Measurements from ENCODE around the gene MYBPC2. TPM values are rescaled to one million over a fixed set of nuclear protein-coding genes. Genes with fewer than 3 reads are reported as not detected.
"Not testable (repeated sequence)": the region's sequence is repeated elsewhere in the genome, so short reads cannot be mapped to it uniquely, and the experiment has no call there.

MYBPC2 gene
- total RNA-seq: under 1 TPM in 1 of 2 donors, not detected in 1; 0.05 TPM
- long read RNA-seq, donor 1: 0 reads
- long read RNA-seq, donor 2: 0 reads

GRCh38 chr19:50432221-50433028 lies at the start of gene MYBPC2:
TSS of gene MYBPC2 (plus strand) at chr19:50432892. CDS start at chr19:50432954, 62 bp downstream.
- intact Hi-C loops (cut with DNase I): no loop called here
- no peak for DNase-seq (ENCODE audit: low spot score)

- intact Hi-C loops (cut with DNase I): no loop called here
These were observed 49.5 kb upstream of the MYBPC2 start for GRCh38 chr19:50383001-50383851.

DNA sequence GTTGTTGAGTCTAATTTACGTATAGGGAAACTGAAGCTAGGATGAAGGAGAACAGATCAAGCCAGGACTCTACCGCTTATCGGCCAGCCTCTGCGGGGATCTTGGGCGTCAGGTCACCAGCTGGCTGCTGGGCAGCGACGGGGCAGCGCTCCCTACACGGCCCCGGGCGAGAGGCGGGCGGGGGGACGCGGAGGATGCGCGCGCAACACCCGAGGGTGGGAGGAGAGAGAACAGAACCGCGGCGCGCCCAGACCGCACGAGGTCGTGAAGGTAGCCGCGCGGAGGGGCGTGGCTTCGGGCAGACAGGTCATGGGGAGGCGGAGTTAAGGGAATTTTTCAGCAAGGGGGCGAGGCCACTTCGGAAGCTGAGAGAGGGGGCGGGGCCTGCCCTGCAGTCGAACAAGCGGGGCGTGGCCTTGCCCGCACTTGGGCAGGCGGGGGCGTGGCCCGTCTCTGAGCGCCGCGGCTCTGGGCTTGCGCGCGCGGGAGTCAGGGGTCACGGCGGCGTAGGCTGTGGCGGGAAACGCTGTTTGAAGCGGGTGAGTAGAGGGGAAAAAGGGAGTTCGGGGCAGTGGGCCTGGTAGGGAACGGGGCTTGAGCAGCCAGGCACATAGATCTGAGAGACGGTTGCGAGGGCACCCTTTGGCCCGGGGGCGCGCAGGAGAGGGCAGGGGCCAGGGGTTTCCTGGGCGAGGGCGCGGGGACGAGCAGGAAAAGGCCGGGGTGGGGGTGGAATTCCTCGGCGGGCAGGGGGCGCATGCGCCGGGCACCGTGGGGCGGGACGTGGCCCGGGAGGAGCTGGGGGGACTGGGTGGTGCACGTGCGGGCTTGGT lies 48.6 kb upstream of the MYBPC2 start, which contains the start of gene POLD1:
Gene POLD1 (plus strand): TSS at position 496 of the 833 bp plus-strand sequence. CDS start 14,505 bp downstream, outside the sequence.
- DNase-seq (ENCODE audit: low spot score): peak; percentile 99
- intact Hi-C loops (cut with DNase I): no loop called here

More at GRCh38 chr19:50383001-50383851, 49.5 kb upstream of the MYBPC2 start:
- no peak for DNase-seq (ENCODE audit: low spot score)

GRCh38 chr19:50384685-50385535 lies 47.8 kb upstream of the MYBPC2 start:
- DNase-seq (ENCODE audit: low spot score): no peak
- intact Hi-C loops (cut with DNase I): no loop called here

- DNase-seq (ENCODE audit: low spot score): no peak
- intact Hi-C loops (cut with DNase I): no loop called here
These were observed 45.4 kb upstream of the MYBPC2 start for GRCh38 chr19:50387176-50387867.

DNA sequence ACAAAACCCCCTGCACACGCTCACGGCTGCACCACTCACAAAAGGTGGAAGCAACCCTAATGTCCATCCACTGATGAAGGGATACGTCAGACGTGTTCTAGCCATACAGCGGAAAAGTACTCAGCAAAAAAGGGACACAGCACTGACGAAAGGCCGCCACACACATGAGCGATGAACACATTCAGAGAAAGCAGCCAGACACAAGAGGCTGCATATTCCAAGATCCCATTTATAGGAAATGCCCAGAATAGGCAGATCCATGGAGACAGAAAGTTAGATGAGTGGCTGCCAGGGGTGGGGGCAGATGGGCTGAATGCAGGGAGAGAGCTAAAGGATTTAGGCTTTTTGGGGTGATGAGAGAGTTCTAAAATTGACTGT lies 44.8 kb upstream of the MYBPC2 start:
- intact Hi-C loops (cut with DNase I): no loop called here
- DNase-seq (ENCODE audit: low spot score): no peak

DNA sequence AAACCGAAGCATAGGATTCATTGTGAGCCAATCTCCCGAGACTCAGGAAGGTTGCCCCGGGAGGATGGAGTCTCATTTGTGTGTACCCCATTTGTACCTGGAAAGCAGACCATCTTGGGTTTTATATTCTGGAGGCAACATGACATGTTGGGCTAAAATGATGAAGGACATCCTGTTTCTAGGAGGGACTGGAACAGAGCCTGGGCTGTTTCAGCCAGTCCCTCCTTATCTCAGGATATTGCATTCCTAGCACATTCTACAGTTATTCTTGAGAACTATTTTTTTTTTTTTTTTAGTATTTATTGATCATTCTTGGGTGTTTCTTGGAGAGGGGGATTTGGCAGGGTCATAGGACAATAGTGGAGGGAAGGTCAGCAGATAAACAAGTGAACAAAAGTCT lies 42.4 kb upstream of the MYBPC2 start:
- intact Hi-C loops (cut with DNase I); DNase-seq (ENCODE audit: low spot score): not testable (repeated sequence)

- DNase-seq (ENCODE audit: low spot score): not testable (repeated sequence)
These were observed 41.7 kb upstream of the MYBPC2 start for GRCh38 chr19:50390952-50391351.

GRCh38 chr19:50392759-50393158 lies 39.9 kb upstream of the MYBPC2 start:
- intact Hi-C loops (cut with DNase I): no loop called here
- no peak for DNase-seq (ENCODE audit: low spot score)

More at GRCh38 chr19:50390952-50391351, 41.7 kb upstream of the MYBPC2 start:
- intact Hi-C loops (cut with DNase I): not testable (repeated sequence)

- intact Hi-C loops (cut with DNase I): no loop called here
- DNase-seq (ENCODE audit: low spot score): no peak
These were observed 39.1 kb upstream of the MYBPC2 start for GRCh38 chr19:50393589-50393988.

DNA sequence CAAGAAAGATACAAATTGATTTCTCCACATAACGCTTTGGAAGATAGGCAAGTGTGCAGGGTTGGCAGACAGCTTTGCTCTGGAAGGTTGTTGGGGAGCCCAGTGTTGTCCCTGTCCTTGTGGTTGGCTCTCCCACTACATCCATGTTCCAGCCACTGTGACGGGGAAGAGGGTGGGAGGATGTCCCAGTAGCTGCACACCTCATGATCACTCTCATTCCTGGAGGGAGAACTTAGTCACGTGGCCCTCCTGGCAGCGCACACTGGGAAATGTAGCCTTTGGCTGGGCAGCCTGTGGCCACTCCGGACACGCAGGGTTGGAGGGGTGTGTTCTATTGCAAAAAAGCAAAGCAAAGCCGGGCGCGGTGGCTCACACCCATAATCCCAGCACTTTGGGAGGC lies 38.7 kb upstream of the MYBPC2 start:
- intact Hi-C loops (cut with DNase I): no loop called here
- no peak for DNase-seq (ENCODE audit: low spot score)

- DNase-seq (ENCODE audit: low spot score): no peak
- intact Hi-C loops (cut with DNase I): no loop called here
These were observed 33.9 kb upstream of the MYBPC2 start for GRCh38 chr19:50398675-50399367.

DNA sequence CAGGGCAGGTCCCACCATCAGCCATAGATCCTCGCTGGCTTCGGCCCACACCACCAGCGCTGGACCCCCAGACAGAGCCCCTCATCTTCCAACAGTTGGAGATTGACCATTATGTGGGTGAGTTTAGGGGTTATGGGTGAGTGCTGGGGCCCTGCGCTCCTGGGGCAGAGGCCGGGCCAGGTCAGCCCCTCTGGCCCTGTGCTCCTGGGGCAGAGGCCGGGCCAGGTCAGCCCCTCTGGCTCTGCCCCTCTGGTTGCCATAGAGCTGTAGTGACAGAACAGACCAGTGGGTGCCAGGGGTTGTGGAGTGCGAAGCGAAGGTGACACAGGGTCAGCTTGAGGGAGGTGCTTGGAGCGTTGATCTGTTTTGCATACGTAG lies 33.3 kb upstream of the MYBPC2 start:
- DNase-seq (ENCODE audit: low spot score): no peak
- intact Hi-C loops (cut with DNase I): no loop called here

- intact Hi-C loops (cut with DNase I): no loop called here
- no peak for DNase-seq (ENCODE audit: low spot score)
These were observed 30.9 kb upstream of the MYBPC2 start for GRCh38 chr19:50401605-50402450.

DNA sequence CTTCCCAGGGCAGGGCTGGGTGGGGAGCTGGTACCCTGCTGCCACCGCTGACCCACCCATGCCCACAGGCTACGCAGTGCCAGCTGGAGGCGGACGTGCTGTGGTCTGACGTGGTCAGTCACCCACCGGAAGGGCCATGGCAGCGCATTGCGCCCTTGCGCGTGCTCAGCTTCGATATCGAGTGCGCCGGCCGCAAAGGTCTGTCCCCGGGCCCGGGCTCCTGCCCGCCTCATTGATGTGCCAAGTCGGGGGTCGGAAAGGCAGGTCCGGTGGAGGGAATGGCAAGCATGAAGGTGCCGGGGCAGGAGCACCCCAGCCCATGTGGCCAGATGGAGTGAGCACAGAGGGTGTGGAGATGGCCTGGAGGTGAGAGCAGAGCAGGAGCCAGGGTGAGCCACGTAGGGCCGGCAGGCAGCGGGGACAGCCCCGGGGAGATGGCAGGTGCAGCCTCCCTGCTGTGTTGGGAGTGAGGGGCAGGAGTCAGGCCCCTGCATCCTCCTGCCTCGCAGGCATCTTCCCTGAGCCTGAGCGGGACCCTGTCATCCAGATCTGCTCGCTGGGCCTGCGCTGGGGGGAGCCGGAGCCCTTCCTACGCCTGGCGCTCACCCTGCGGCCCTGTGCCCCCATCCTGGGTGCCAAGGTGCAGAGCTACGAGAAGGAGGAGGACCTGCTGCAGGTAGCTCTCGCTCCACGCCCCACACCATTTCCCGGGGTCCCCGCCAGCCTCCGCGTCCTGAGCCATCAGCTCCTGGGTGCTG lies 30.0 kb upstream of the MYBPC2 start:
- intact Hi-C loops (cut with DNase I): no loop called here

More for the DNA sequence above, 30.0 kb upstream of the MYBPC2 start:
- no peak for DNase-seq (ENCODE audit: low spot score)

Data from posterior vena cava (tissue), 2 donors.